Astrocyte (in vitro differentiated cells and primary cell): ENCODE results near the gene LACC1.

Experiments
- CTCF ChIP-seq: IDR thresholded peaks from 2 replicates; pipeline ENCODE4 v1.5.1; 2011; ENCODE audit warnings: low read depth, mild to moderate bottlenecking, inconsistent platforms, low read length, moderate library complexity; ENCODE audit not compliant: insufficient read depth
- EZH2 ChIP-seq: IDR thresholded peaks from 2 replicates; pipeline ENCODE4 v1.6.1; 2012; ENCODE audit warnings: mild to moderate bottlenecking, low read length, inconsistent platforms; ENCODE audit not compliant: insufficient read depth

- TF ChIP-seq CTCF, result no peak
- TF ChIP-seq EZH2, result no peak
Observed at GRCh38 chr13:43942286-43942685, 62.6 kb downstream of the LACC1 start.
